ENCODE measurements around the gene SORCS2. TPM values are rescaled to one million over a fixed set of nuclear protein-coding genes. Genes with fewer than 3 reads are reported as not detected.
A peak's percentile ranks its signal among the peaks of the same experiment; 100 is the strongest.

Gene SORCS2
- total RNA-seq, 1 donor from 2014 or later: 7.2 TPM

DNA sequence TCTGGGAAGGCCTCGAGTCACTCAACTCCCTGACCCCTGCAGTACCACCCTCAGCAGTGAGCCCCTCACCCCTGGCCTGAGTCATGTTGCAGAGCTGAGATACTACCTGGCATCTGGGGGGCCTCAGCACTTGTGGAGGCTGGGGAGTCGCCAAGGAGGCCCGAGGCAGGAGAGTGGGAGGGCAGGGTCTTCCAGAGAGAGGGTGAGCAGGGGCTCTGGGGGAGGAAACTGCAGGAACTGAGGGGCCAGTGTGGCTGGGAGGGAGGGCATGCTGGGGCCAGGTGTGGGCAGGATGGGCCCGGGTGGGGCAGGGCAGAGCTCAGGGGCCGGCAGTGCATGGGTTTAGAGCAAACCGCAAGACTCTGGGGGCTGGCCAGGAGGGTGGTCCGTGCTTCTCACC, 59.7 kb downstream of the SORCS2 start:
- ATAC-seq (no peak), DNase-seq (no peak)
- Histone ChIP-seq H3K9me3 (no peaks in the 10 kb centered on the region), H3K36me3 (no peaks in the 10 kb centered on the region), H3K4me3 (no peak overlapping the region), H3K27ac (no peak overlapping the region), H3K4me1 (no peaks in the 10 kb centered on the region), H3K27me3 (no peaks in the 10 kb centered on the region)
- TF ChIP-seq CTCF (IDR thresholded peaks at IDR 0.05): no peak
- intact Hi-C loops (cut with DNase I): no loop called here

DNA sequence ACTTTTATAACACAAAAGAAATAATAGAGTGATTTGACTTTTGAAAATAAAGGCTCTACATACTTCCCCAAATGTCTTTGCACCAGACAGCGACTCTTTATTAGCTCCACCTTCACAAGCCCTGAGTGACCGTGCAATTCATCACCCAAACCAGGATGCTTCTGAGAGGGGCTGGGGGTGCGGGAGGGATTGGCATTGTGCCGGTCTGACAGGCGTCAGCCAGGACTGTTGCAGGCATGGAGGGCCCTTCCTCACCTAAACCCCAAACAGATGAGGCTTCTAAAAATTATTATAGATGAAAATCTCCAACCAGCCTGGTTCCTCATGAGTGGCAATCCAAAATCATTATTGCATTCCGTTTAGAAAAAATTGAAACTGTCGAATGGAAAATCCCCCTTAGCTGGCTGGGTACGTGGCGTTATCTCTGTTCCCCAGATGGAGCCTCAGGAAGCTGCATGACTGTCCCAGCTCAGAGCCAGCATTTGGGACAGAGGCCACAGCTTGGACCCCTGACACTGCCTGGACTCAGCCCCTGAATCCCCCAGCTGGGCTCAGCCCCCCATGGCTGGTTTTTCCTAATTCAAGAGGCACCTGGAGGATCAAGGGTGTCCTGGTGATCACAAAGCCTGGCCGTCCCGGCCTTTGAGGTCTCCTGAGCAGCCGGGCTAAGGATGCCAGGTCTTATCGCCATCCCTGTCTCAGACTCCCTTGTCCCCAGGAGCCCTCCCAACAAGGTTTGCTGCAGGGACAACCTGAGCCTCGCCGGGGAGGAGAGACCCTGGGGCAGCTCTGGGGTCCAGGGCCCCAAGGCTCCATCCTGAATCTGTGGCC, 60.4 kb downstream of the SORCS2 start:
- H3K4me3 ChIP-seq: no peak overlapping the region
- ATAC-seq: no peak
- H3K27me3 ChIP-seq: no peaks in the 10 kb centered on the region
- TF ChIP-seq CTCF (IDR thresholded peaks at IDR 0.05): no peak
- no peaks in the 10 kb centered on the region for H3K36me3 ChIP-seq
- intact Hi-C loops (cut with DNase I): no loop called here
- DNase-seq: no peak
- no peaks in the 10 kb centered on the region for H3K9me3 ChIP-seq
- H3K27ac ChIP-seq: no peak overlapping the region
- H3K4me1 ChIP-seq: no peaks in the 10 kb centered on the region

GRCh38 chr4:7253341-7253700, 61.0 kb downstream of the SORCS2 start:
- no peak overlapping the region for H3K4me3 ChIP-seq
- ATAC-seq: peak; percentile 6
- no peaks in the 10 kb centered on the region for H3K27me3 ChIP-seq
- H3K9me3 ChIP-seq: no peaks in the 10 kb centered on the region
- H3K36me3 ChIP-seq: no peaks in the 10 kb centered on the region
- no peaks in the 10 kb centered on the region for H3K4me1 ChIP-seq
- intact Hi-C loops (cut with DNase I): no loop called here
- no peak for TF ChIP-seq CTCF (IDR thresholded peaks at IDR 0.05)
- no peak for DNase-seq
- no peak overlapping the region for H3K27ac ChIP-seq

GRCh38 chr4:7253837-7254236, 61.5 kb downstream of the SORCS2 start:
- intact Hi-C loops (cut with DNase I): no loop called here

GRCh38 chr4:7254736-7255487, 62.6 kb downstream of the SORCS2 start:
- Histone ChIP-seq H3K27me3 (no peaks in the 10 kb centered on the region), H3K9me3 (no peaks in the 10 kb centered on the region), H3K4me1 (no peaks in the 10 kb centered on the region), H3K4me3 (no peak overlapping the region), H3K27ac (no peak overlapping the region), H3K36me3 (no peaks in the 10 kb centered on the region)
- ATAC-seq (no peak), DNase-seq (no peak)
- TF ChIP-seq CTCF (IDR thresholded peaks at IDR 0.05): no peak
- intact Hi-C loops (cut with DNase I): no loop called here

More at GRCh38 chr4:7253837-7254236, 61.5 kb downstream of the SORCS2 start:
- Histone ChIP-seq H3K27ac (no peak overlapping the region), H3K36me3 (no peaks in the 10 kb centered on the region), H3K4me1 (no peaks in the 10 kb centered on the region), H3K9me3 (no peaks in the 10 kb centered on the region), H3K27me3 (no peaks in the 10 kb centered on the region), H3K4me3 (no peak overlapping the region)
- DNase-seq (no peak), ATAC-seq (no peak)
- TF ChIP-seq CTCF (IDR thresholded peaks at IDR 0.05): no peak
